Natural killer cell (primary cell): Measurements from ENCODE around the gene AP1G2. TPM values are rescaled to one million over a fixed set of nuclear protein-coding genes. Genes with fewer than 3 reads are reported as not detected.
"Not testable (repeated sequence)": the region's sequence is repeated elsewhere in the genome, so short reads cannot be mapped to it uniquely, and the experiment has no call there.

Experiments
- ATAC-seq, 3 donors: fragments of 150-1000 bp in 2 of 3; fragments of 200-7000 bp in 1 of 3; cut with Tn5 transposase; 1 replicate in 1 of 3; 2 replicates in 2 of 3; pipeline ENCODE4 v1.10.0; 2021; ENCODE audit warnings: mild to moderate bottlenecking in 2 of 3, moderate library complexity in 2 of 3
- DNase-seq, 2 donors: peaks; one replicate each; pipeline versions ENCODE4 v3.0.0 to v3.0.0-alpha.2; 2013 to 2021; ENCODE audit warnings: mixed read lengths in 1 of 2
- H3K27ac ChIP-seq: one replicate; pipeline ENCODE4 v1.5.1; 2013; ENCODE audit warnings: mild to moderate bottlenecking, low read length
- H3K27me3 ChIP-seq: one replicate; pipeline ENCODE4 v1.6.1; 2013; ENCODE audit warnings: low read length; ENCODE audit not compliant: control insufficient read depth, insufficient read depth
- H3K36me3 ChIP-seq: one replicate; pipeline ENCODE4 v1.6.1; 2013; ENCODE audit warnings: low read length; ENCODE audit not compliant: control insufficient read depth, insufficient read depth
- H3K4me1 ChIP-seq: one replicate; pipeline ENCODE4 v1.6.1; 2013; ENCODE audit warnings: low read length; ENCODE audit not compliant: control insufficient read depth, insufficient read depth
- H3K4me3 ChIP-seq: one replicate; pipeline ENCODE4 v1.5.1; 2013; ENCODE audit warnings: low read length
- H3K9me3 ChIP-seq: one replicate; pipeline ENCODE4 v1.6.1; 2013; ENCODE audit warnings: low read length; ENCODE audit not compliant: control insufficient read depth, insufficient read depth
- H3K27ac Mint-ChIP-seq, 2 donors: one replicate each; pipeline ENCODE4 v1.8.0; 2022; ENCODE audit warnings: mild to moderate bottlenecking in 2 of 2, mixed read lengths in 2 of 2, moderate library complexity in 1 of 2
- H3K27me3 Mint-ChIP-seq, 2 donors: one replicate each; pipeline ENCODE4 v1.8.0; 2022; ENCODE audit warnings: low read depth in 2 of 2, mixed read lengths in 2 of 2
- H3K36me3 Mint-ChIP-seq: one replicate; pipeline ENCODE4 v1.8.0; 2022; ENCODE audit warnings: mixed read lengths
- H3K4me1 Mint-ChIP-seq, 2 donors: one replicate each; pipeline ENCODE4 v1.8.0; 2022; ENCODE audit warnings: mixed read lengths in 2 of 2
- H3K4me3 Mint-ChIP-seq: one replicate; pipeline ENCODE4 v1.8.0; 2022; ENCODE audit warnings: mild to moderate bottlenecking, moderate library complexity, mixed read lengths
- H3K9me3 Mint-ChIP-seq, 2 donors: one replicate each; pipeline ENCODE4 v1.8.0; 2022; ENCODE audit warnings: mixed read lengths in 2 of 2
- WGBS: methylation state at CpG from one replicate; pipeline ENCODE4 v1.1.7; 2013; ENCODE audit warnings: missing lambda C conversion rate; ENCODE audit not compliant: insufficient coverage; 5-methylcytosine and 5-hydroxymethylcytosine counted together
- intact Hi-C: fragments of 100-400 bp; cut with micrococcal nuclease; formaldehyde crosslinking; loops from one replicate; pipeline ENCODE4 v1.14.2; 2022
- total RNA-seq, 4 donors: library from RNA; stranded (reverse); fragments of 120-200 nt in 1 of 4; gene quantifications; one replicate each; pipeline versions ENCODE4 v1.2.3 to v1.2.4, GENCODE V29; 2013 to 2022
- TF ChIP-seq, protein P1 (sequence below): fragments of 200-600 bp; IDR thresholded peaks from one replicate; pipeline ENCODE4 v1.8.0; 2022; ENCODE audit warnings: antibody characterized with exemption

AP1G2 gene
- total RNA-seq, 3 donors from 2014 or later (not counting 1 experiment from before 2014, with no cell fraction given): 219 to 296 (median 259) TPM

DNA sequence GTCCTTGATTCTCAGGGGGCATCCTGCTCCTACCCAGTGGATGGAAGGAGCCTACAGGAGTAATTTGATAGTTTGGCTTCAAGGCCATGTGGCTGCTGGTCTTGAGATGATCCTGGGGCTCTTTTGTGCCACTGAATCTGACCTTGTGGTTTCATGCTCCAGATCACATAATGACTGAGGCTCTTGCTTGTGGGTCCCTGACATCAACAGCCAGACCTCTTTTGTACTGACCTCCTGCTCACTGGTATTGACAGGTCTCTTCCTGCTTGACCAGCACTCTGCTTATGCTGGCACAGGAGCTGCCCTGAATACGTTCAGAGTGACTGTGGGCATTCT lies 34.2 kb upstream of the AP1G2 start:
- no peaks in the 10 kb centered on the region for H3K9me3 Mint-ChIP-seq
- H3K27me3 Mint-ChIP-seq: peaks cover 0 to 3% of the 10 kb centered on the region in 2 donors
- H3K27ac Mint-ChIP-seq: no peak overlapping the region
- no peak for ATAC-seq
- H3K36me3 Mint-ChIP-seq: no peaks in the 10 kb centered on the region
- no peaks in the 10 kb centered on the region for H3K36me3 ChIP-seq
- no peak overlapping the region for H3K4me3 Mint-ChIP-seq
- intact Hi-C loops: no loop called here
- H3K4me3 ChIP-seq: no peak overlapping the region
- no peaks in the 10 kb centered on the region for H3K4me1 ChIP-seq
- H3K27ac ChIP-seq: no peak overlapping the region
- H3K9me3 ChIP-seq: no peaks in the 10 kb centered on the region
- no peaks in the 10 kb centered on the region for H3K4me1 Mint-ChIP-seq
- no peaks in the 10 kb centered on the region for H3K27me3 ChIP-seq
- TF ChIP-seq, protein P1, sequence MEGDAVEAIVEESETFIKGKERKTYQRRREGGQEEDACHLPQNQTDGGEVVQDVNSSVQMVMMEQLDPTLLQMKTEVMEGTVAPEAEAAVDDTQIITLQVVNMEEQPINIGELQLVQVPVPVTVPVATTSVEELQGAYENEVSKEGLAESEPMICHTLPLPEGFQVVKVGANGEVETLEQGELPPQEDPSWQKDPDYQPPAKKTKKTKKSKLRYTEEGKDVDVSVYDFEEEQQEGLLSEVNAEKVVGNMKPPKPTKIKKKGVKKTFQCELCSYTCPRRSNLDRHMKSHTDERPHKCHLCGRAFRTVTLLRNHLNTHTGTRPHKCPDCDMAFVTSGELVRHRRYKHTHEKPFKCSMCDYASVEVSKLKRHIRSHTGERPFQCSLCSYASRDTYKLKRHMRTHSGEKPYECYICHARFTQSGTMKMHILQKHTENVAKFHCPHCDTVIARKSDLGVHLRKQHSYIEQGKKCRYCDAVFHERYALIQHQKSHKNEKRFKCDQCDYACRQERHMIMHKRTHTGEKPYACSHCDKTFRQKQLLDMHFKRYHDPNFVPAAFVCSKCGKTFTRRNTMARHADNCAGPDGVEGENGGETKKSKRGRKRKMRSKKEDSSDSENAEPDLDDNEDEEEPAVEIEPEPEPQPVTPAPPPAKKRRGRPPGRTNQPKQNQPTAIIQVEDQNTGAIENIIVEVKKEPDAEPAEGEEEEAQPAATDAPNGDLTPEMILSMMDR: no peak
- no peak for DNase-seq
- 64% methylated on average over 1 of the region's 1 CpG for WGBS

DNA sequence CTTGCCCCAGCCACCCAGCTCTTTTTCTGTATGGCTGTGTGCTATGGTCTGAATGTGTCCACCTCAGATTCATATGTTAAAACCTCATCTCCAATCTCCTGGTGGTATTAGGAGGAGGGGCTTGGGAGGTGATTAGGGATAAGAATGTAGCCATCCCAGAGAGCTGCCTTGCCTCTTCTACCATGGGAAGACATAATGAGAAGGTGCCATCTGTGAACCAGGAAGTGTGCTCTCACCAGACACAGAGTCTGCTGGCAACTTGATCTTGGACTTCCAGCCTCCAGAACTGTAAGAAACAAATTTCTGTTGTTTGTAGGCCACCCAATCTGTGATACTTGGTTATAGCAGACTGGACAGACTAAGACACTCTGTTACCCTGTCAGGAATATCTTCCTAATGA lies 33.8 kb upstream of the AP1G2 start:
- TF ChIP-seq, protein P1: no peak
- intact Hi-C loops: no loop called here

GRCh38 chr14:23600806-23601205 lies 33.2 kb upstream of the AP1G2 start:
- H3K27ac Mint-ChIP-seq: no peak overlapping the region
- DNase-seq (no peak), ATAC-seq (no peak)
- TF ChIP-seq, protein P1: no peak
- 100% methylated on average over 1 of the region's 1 CpG for WGBS
- H3K27me3 Mint-ChIP-seq: peaks cover 0 to 8% of the 10 kb centered on the region in 2 donors
- Histone ChIP-seq H3K9me3 (no peaks in the 10 kb centered on the region), H3K4me1 (no peaks in the 10 kb centered on the region), H3K4me3 (no peak overlapping the region), H3K27ac (no peak overlapping the region), H3K36me3 (no peaks in the 10 kb centered on the region), H3K27me3 (no peaks in the 10 kb centered on the region)
- no peaks in the 10 kb centered on the region for H3K4me1 Mint-ChIP-seq
- no peaks in the 10 kb centered on the region for H3K36me3 Mint-ChIP-seq
- no peak overlapping the region for H3K4me3 Mint-ChIP-seq
- intact Hi-C loops: no loop called here
- no peaks in the 10 kb centered on the region for H3K9me3 Mint-ChIP-seq

More for the DNA sequence above, 33.8 kb upstream of the AP1G2 start:
- Histone ChIP-seq H3K4me3 (no peak overlapping the region), H3K27ac (no peak overlapping the region), H3K27me3 (no peaks in the 10 kb centered on the region), H3K9me3 (no peaks in the 10 kb centered on the region), H3K36me3 (no peaks in the 10 kb centered on the region), H3K4me1 (no peaks in the 10 kb centered on the region)
- Mint-ChIP-seq H3K4me1 (no peaks in the 10 kb centered on the region), H3K27me3 (peaks cover 0 to 3% of the 10 kb centered on the region in 2 donors), H3K4me3 (no peak overlapping the region), H3K9me3 (no peaks in the 10 kb centered on the region), H3K27ac (no peak overlapping the region), H3K36me3 (no peaks in the 10 kb centered on the region)
- ATAC-seq (no peak), DNase-seq (no peak)

DNA sequence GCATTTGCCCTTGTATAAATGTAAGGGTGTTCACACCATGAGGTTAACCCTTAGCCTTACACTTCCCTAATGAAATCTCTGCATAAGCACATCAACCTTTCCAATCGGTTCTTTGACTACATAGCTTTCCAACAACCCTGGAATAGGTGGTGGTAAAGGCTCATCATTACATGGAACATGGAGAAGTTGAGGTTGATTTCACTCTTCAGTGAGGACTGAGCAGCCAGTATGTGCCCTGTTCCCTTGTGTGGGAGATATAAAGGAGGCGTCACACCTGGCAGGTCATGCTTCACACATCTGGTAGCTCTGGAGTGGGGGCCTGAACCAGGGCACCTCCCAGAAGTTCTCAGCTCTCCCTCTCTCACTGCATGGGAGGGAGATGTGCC lies 32.7 kb upstream of the AP1G2 start:
- H3K4me1 ChIP-seq: no peaks in the 10 kb centered on the region
- WGBS: 89% methylated on average over 1 of the region's 2 CpGs
- ATAC-seq (no peak), DNase-seq (no peak)
- Mint-ChIP-seq H3K27ac (no peak overlapping the region), H3K36me3 (no peaks in the 10 kb centered on the region), H3K9me3 (no peaks in the 10 kb centered on the region), H3K4me3 (no peak overlapping the region), H3K4me1 (no peaks in the 10 kb centered on the region), H3K27me3 (peaks cover 0 to 8% of the 10 kb centered on the region in 2 donors)
- H3K27ac ChIP-seq: no peak overlapping the region
- TF ChIP-seq, protein P1: no peak
- intact Hi-C loops: no loop called here
- H3K36me3 ChIP-seq: no peaks in the 10 kb centered on the region
- H3K4me3 ChIP-seq: no peak overlapping the region
- no peaks in the 10 kb centered on the region for H3K9me3 ChIP-seq
- no peaks in the 10 kb centered on the region for H3K27me3 ChIP-seq

GRCh38 chr14:23594191-23594590 lies 26.6 kb upstream of the AP1G2 start:
- H3K36me3 Mint-ChIP-seq, H3K4me3 ChIP-seq, H3K27ac ChIP-seq, H3K27me3 ChIP-seq, H3K9me3 Mint-ChIP-seq, H3K9me3 ChIP-seq, intact Hi-C loops, H3K4me1 Mint-ChIP-seq, ATAC-seq, H3K36me3 ChIP-seq, H3K4me3 Mint-ChIP-seq, H3K4me1 ChIP-seq, H3K27ac Mint-ChIP-seq, DNase-seq: not testable (repeated sequence)
- 85% methylated on average over 3 of the region's 3 CpGs for WGBS
- peaks cover 0 to 12% of the 10 kb centered on the region in 2 donors for H3K27me3 Mint-ChIP-seq
